Measurements from ENCODE around the gene PKMYT1.

The PKMYT1 gene

DNA sequence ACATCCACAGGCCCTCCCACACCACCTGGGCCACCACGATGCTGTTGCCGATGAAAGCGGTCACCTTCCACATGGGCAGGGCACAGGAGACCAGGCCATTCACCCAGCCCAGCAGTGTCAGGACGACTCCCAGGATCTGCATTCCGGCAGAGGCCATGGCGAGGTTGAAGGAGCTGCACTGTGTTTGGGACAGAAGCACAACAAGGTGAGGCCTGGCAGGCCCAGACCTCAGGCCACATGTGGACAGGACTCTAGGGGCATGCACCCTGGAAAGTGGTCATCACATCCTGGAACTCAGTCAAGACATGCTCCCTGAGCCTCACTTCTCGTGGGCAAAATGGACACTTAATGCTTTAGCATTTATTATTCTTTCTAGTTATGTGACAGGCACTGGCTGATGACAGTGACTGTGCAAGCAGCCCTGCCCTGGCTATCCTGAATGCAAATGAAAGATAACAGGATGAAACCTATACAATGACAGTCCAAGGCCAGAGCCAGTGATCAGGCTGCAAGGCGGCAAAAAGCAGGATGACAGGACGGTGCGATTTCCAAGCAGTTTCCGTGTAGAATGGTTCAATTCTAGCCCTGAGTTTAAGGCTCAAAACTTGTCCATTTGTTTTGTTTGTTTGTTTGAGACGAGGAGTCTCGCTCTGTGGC is 35.7 kb upstream of the PKMYT1 start:
- TF ChIP-seq, protein P1, sequence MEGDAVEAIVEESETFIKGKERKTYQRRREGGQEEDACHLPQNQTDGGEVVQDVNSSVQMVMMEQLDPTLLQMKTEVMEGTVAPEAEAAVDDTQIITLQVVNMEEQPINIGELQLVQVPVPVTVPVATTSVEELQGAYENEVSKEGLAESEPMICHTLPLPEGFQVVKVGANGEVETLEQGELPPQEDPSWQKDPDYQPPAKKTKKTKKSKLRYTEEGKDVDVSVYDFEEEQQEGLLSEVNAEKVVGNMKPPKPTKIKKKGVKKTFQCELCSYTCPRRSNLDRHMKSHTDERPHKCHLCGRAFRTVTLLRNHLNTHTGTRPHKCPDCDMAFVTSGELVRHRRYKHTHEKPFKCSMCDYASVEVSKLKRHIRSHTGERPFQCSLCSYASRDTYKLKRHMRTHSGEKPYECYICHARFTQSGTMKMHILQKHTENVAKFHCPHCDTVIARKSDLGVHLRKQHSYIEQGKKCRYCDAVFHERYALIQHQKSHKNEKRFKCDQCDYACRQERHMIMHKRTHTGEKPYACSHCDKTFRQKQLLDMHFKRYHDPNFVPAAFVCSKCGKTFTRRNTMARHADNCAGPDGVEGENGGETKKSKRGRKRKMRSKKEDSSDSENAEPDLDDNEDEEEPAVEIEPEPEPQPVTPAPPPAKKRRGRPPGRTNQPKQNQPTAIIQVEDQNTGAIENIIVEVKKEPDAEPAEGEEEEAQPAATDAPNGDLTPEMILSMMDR (conservative IDR thresholded peaks at IDR 0.05; ENCODE audit: low read depth, low read length), result no peak
- no peak for DNase-seq (ENCODE audit: low read depth)
- H3K4me3 ChIP-seq (ENCODE audit: low read depth, low read length), result no peak overlapping the region

DNA sequence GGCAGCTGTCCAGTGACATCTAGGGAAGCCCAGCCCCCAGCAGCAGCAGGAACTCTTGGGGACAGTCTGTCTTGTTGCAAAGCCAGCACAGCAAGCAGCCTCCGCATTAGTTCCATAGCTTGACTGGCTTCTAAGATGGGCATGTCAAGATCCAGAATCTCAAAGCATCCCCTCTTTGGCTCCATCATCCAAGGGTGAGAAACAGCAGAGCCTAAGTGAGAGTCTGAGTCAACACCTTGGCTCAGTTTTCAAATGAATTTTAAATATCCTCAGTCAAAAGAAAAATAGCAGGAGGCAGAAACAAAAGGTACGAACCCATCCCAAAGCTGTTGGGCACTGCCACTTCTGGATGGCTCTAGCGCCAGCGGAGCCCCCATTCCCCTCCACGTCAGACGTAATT is 34.7 kb upstream of the PKMYT1 start:
- no peak overlapping the region for H3K4me3 ChIP-seq (ENCODE audit: low read depth, low read length)
- TF ChIP-seq, protein P1 (conservative IDR thresholded peaks at IDR 0.05; ENCODE audit: low read depth, low read length), result no peak
- DNase-seq (ENCODE audit: low read depth), result no peak

DNA sequence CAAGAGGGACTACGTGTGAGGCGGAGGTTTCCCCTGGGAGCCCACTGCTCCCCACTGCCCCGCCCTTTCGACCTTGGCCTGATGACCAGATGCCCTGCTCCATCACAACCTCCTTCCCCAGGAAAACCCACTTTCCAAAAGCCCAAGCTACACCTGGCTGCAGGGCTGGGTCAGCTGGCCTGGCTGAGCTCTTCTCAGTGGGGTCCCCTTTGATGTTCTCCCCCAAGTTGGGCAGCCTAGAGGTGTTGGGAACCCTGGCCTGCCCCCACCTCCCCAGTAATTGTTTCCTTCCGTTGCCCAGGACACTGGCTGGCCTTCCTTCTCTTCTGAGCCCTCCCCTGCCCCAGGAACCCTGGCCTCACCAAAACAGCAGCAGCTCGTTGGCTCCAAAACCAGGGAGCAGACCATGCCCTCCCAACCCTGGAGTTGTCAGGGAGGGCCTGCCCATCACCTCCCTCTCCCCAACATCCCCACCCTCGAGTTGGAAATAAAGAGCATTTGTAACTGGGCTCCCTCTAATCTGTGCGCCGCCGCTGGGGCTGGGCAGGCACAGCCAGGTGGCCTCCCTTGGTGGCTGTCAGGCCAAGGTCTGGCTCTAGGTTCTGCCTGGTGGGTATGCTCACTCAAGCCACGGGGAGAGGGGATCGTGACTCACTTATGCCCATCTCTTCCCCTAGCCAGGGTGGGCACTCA is 33.9 kb upstream of the PKMYT1 start:
- H3K4me3 ChIP-seq (ENCODE audit: low read depth, low read length), result no peak overlapping the region
- TF ChIP-seq, protein P1 (conservative IDR thresholded peaks at IDR 0.05; ENCODE audit: low read depth, low read length), result no peak
- no peak for DNase-seq (ENCODE audit: low read depth)

DNA sequence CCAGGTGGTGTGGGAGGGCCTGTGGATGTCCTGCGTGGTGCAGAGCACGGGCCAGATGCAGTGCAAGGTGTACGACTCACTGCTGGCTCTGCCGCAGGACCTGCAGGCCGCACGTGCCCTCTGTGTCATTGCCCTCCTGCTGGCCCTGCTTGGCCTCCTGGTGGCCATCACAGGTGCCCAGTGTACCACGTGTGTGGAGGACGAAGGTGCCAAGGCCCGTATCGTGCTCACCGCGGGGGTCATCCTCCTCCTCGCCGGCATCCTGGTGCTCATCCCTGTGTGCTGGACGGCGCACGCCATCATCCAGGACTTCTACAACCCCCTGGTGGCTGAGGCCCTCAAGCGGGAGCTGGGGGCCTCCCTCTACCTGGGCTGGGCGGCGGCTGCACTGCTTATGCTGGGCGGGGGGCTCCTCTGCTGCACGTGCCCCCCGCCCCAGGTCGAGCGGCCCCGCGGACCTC is 33.3 kb upstream of the PKMYT1 start:
- H3K4me3 ChIP-seq (ENCODE audit: low read depth, low read length), result no peak overlapping the region
- DNase-seq (ENCODE audit: low read depth), result no peak
- TF ChIP-seq, protein P1 (conservative IDR thresholded peaks at IDR 0.05; ENCODE audit: low read depth, low read length), result no peak

DNA sequence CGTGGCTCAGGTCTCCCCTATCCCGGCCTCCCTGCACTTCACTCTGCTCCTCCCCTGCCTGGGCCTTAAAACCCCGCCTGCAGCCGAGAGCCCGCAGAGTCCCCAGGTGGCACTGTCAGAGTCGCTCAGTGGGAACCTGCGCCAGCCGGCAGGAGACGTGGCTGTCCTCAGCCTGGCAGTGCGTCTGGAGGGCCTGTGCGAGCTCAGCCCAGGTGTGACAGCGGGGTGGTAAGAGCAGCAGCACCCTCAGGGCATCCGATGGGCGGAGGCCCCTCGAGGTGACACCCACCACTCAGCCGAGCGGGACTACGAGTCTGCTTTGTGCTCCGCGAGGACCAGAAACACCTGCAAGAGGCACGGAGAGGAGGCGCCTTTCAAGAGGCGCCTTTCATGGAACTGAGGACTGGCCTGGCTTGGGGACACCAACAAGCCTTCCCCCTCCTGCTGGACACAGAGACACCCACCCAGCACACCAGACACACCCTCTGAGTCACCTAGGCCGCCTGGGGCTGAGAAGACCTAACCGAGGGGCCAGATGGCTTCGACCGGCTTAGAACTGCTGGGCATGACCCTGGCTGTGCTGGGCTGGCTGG is 32.7 kb upstream of the PKMYT1 start, which contains the start of gene CLDN9:
TSS of gene CLDN9 (plus strand) at position 96 of the 593 bp plus-strand sequence. CDS start at position 536, 440 bp downstream.
- DNase-seq (ENCODE audit: low read depth), result no peak
- TF ChIP-seq, protein P1 (conservative IDR thresholded peaks at IDR 0.05; ENCODE audit: low read depth, low read length), result no peak
- H3K4me3 ChIP-seq (ENCODE audit: low read depth, low read length), result no peak within 1 kb of the TSS

DNA sequence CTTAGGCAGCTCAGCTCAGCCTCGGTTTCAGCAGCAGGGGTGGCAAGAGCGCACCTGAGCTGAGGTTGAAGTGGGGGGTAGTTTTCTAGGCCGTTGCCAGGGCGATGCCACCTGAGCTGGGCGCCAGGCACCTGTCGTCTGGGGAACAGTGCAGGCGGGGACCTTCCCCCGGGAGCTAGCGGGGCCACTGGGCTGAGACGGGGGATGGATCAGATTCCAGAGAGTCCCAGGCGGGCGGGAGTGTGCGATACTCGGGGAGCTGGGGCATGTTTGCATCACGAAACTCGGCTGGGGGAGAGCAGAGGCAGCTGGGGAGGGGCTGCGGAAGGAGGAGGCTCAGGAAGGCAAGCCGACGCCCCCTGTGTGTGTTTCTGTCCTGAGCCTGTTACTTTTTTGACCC is 32.0 kb upstream of the PKMYT1 start:
- H3K4me3 ChIP-seq (ENCODE audit: low read depth, low read length), result no peak overlapping the region
- DNase-seq (ENCODE audit: low read depth), result no peak
- TF ChIP-seq, protein P1 (conservative IDR thresholded peaks at IDR 0.05; ENCODE audit: low read depth, low read length), result no peak
